Immature natural killer cell (primary cell): ENCODE measurements around the gene GOSR2. TPM values are rescaled to one million over a fixed set of nuclear protein-coding genes. Genes with fewer than 3 reads are reported as not detected.
A peak's percentile ranks its signal among the peaks of the same experiment; 100 is the strongest.

Source experiments
- DNase-seq, 3 donors: peaks; one replicate each; pipeline ENCODE4 v3.0.0; 2022; ENCODE audit warnings: mixed read lengths in 1 of 3
- H3K27ac Mint-ChIP-seq, 6 donors: one replicate each; pipeline ENCODE4 v1.8.0; 2020; ENCODE audit warnings: mixed read lengths in 6 of 6, mild to moderate bottlenecking in 5 of 6, inconsistent platforms in 4 of 6, moderate library complexity in 3 of 6
- H3K27me3 Mint-ChIP-seq, 3 donors: one replicate each; pipeline ENCODE4 v1.8.0; 2020 to 2021; ENCODE audit warnings: low read depth in 3 of 3, mild to moderate bottlenecking in 3 of 3, mixed read lengths in 3 of 3, moderate library complexity in 3 of 3, inconsistent platforms in 1 of 3
- H3K36me3 Mint-ChIP-seq, 3 donors: one replicate each; pipeline ENCODE4 v1.8.0; 2020; ENCODE audit warnings: mixed read lengths in 3 of 3, inconsistent platforms in 2 of 3, mild to moderate bottlenecking in 2 of 3
- H3K4me1 Mint-ChIP-seq, 2 donors: one replicate each; pipeline ENCODE4 v1.8.0; 2020; ENCODE audit warnings: inconsistent platforms in 2 of 2, mild to moderate bottlenecking in 2 of 2, mixed read lengths in 2 of 2, moderate library complexity in 1 of 2
- H3K4me3 Mint-ChIP-seq, 5 donors: one replicate each; pipeline ENCODE4 v1.8.0; 2020; ENCODE audit warnings: mild to moderate bottlenecking in 5 of 5, mixed read lengths in 5 of 5, inconsistent platforms in 3 of 5, moderate library complexity in 3 of 5
- H3K9me3 Mint-ChIP-seq, 6 donors: one replicate each; pipeline ENCODE4 v1.8.0; 2020; ENCODE audit warnings: mild to moderate bottlenecking in 6 of 6, mixed read lengths in 6 of 6, inconsistent platforms in 4 of 6, moderate library complexity in 3 of 6
- polyA plus RNA-seq, 3 donors: library from polyadenylated mRNA; unstranded; fragments of 300-500 nt; fragmentation: Illumina TruSeq; gene quantifications; one replicate each; pipeline ENCODE4 v1.2.3, GENCODE V29; 2021

The GOSR2 gene
- polyA plus RNA-seq, 3 donors from 2014 or later, result 36.9 to 62.4 (median 57.6) TPM

GRCh38 chr17:46968896-46969295 is 45.9 kb downstream of the GOSR2 start:
- Mint-ChIP-seq H3K36me3 (peaks cover 0 to 21% (median 18%) of the 10 kb centered on the region in 3 donors), H3K27me3 (peaks cover 0 to 9% (median 2%) of the 10 kb centered on the region in 3 donors), H3K4me1 (no peaks in the 10 kb centered on the region), H3K4me3 (no peak overlapping the region), H3K9me3 (no peaks in the 10 kb centered on the region), H3K27ac (no peak overlapping the region)
- no peak for DNase-seq

GRCh38 chr17:46971647-46972300 is 48.8 kb downstream of the GOSR2 start:
- DNase-seq, result no peak

GRCh38 chr17:46972346-46972745 is 49.4 kb downstream of the GOSR2 start:
- Mint-ChIP-seq H3K9me3 (no peaks in the 10 kb centered on the region), H3K36me3 (peaks cover 4 to 23% (median 8%) of the 10 kb centered on the region in 3 donors), H3K27me3 (peaks cover 2 to 11% (median 5%) of the 10 kb centered on the region in 3 donors), H3K4me3 (no peak overlapping the region), H3K4me1 (no peaks in the 10 kb centered on the region), H3K27ac (no peak overlapping the region)
- DNase-seq, result no peak

More at GRCh38 chr17:46971647-46972300, 48.8 kb downstream of the GOSR2 start:
- Mint-ChIP-seq H3K27ac (no peak overlapping the region), H3K4me1 (no peaks in the 10 kb centered on the region), H3K36me3 (peaks cover 4 to 28% (median 10%) of the 10 kb centered on the region in 3 donors), H3K27me3 (peaks cover 2 to 7% (median 2%) of the 10 kb centered on the region in 3 donors), H3K9me3 (no peaks in the 10 kb centered on the region), H3K4me3 (no peak overlapping the region)

GRCh38 chr17:46974086-46974485 is 51.1 kb downstream of the GOSR2 start:
- Mint-ChIP-seq H3K27ac (peak overlapping the region in 1 of 6 donors; percentile 46), H3K36me3 (peaks cover 4 to 12% (median 8%) of the 10 kb centered on the region in 3 donors), H3K9me3 (no peaks in the 10 kb centered on the region), H3K4me1 (peaks cover 6 to 7% of the 10 kb centered on the region in 2 donors), H3K27me3 (peaks cover 6 to 17% (median 9%) of the 10 kb centered on the region in 3 donors), H3K4me3 (no peak overlapping the region)
- no peak for DNase-seq

- Mint-ChIP-seq H3K36me3 (peaks cover 4 to 12% (median 8%) of the 10 kb centered on the region in 3 donors), H3K27me3 (peaks cover 11 to 24% (median 14%) of the 10 kb centered on the region in 3 donors), H3K27ac (no peak overlapping the region), H3K4me3 (no peak overlapping the region), H3K4me1 (peaks cover 8 to 17% of the 10 kb centered on the region in 2 donors), H3K9me3 (no peaks in the 10 kb centered on the region)
- no peak for DNase-seq
These were observed 52.3 kb downstream of the GOSR2 start for GRCh38 chr17:46975287-46975686.

GRCh38 chr17:46976626-46977270 is 53.8 kb downstream of the GOSR2 start:
- peaks cover 13 to 24% (median 15%) of the 10 kb centered on the region in 3 donors for H3K27me3 Mint-ChIP-seq
- no peak overlapping the region for H3K4me3 Mint-ChIP-seq
- peaks cover 4 to 12% (median 8%) of the 10 kb centered on the region in 3 donors for H3K36me3 Mint-ChIP-seq

GRCh38 chr17:46977348-46977747 is 54.4 kb downstream of the GOSR2 start:
- peaks cover 5 to 12% (median 8%) of the 10 kb centered on the region in 3 donors for H3K36me3 Mint-ChIP-seq
- no peak overlapping the region for H3K27ac Mint-ChIP-seq
- H3K27me3 Mint-ChIP-seq, result peaks cover 13 to 24% (median 15%) of the 10 kb centered on the region in 3 donors
- no peak for DNase-seq
- peak overlapping the region in 2 of 5 donors; percentile 64 to 81 for H3K4me3 Mint-ChIP-seq
- H3K4me1 Mint-ChIP-seq, result peaks cover 8 to 17% of the 10 kb centered on the region in 2 donors
- H3K9me3 Mint-ChIP-seq, result no peaks in the 10 kb centered on the region

More at GRCh38 chr17:46976626-46977270, 53.8 kb downstream of the GOSR2 start:
- Mint-ChIP-seq H3K27ac (peak overlapping the region in 1 of 6 donors; percentile 17), H3K4me1 (peaks cover 8 to 17% of the 10 kb centered on the region in 2 donors), H3K9me3 (no peaks in the 10 kb centered on the region)
- no peak for DNase-seq

- DNase-seq, result no peak
- Mint-ChIP-seq H3K4me1 (peaks cover 8 to 17% of the 10 kb centered on the region in 2 donors), H3K9me3 (no peaks in the 10 kb centered on the region), H3K36me3 (peaks cover 8 to 12% (median 11%) of the 10 kb centered on the region in 3 donors), H3K27ac (no peak overlapping the region), H3K27me3 (peaks cover 13 to 21% (median 15%) of the 10 kb centered on the region in 3 donors), H3K4me3 (peak overlapping the region; percentile 64 to 86 (median 75))
These were observed 55.0 kb downstream of the GOSR2 start for GRCh38 chr17:46977750-46978488.

- H3K4me3 Mint-ChIP-seq, result peak overlapping the region; percentile 58 to 86 (median 75)
- no peak for DNase-seq
- peaks cover 8 to 17% of the 10 kb centered on the region in 2 donors for H3K4me1 Mint-ChIP-seq
- H3K27me3 Mint-ChIP-seq, result peaks cover 13 to 21% (median 13%) of the 10 kb centered on the region in 3 donors
- H3K36me3 Mint-ChIP-seq, result peaks cover 5 to 12% (median 11%) of the 10 kb centered on the region in 3 donors
- no peaks in the 10 kb centered on the region for H3K9me3 Mint-ChIP-seq
- no peak overlapping the region for H3K27ac Mint-ChIP-seq
These were observed 55.7 kb downstream of the GOSR2 start for GRCh38 chr17:46978489-46979146.

GRCh38 chr17:46979147-46979863 is 56.3 kb downstream of the GOSR2 start, which contains the start of gene RPRML:
RPRML (minus strand) TSS chr17:46979253; CDS start chr17:46979007, 246 bp downstream.
- Mint-ChIP-seq H3K4me3 (peak within 1 kb of the TSS; percentile 66 to 86 (median 77)), H3K9me3 (no peaks in the 10 kb centered on the region), H3K36me3 (peaks cover 0 to 11% (median 9%) of the 10 kb centered on the region in 3 donors), H3K27ac (no peak within 1 kb of the TSS), H3K4me1 (peaks cover 8 to 17% of the 10 kb centered on the region in 2 donors), H3K27me3 (peaks cover 13 to 20% (median 13%) of the 10 kb centered on the region in 3 donors)
- no peak for DNase-seq

- H3K27me3 Mint-ChIP-seq, result peaks cover 11 to 16% (median 13%) of the 10 kb centered on the region in 3 donors
- H3K36me3 Mint-ChIP-seq, result peaks cover 0 to 8% (median 0%) of the 10 kb centered on the region in 3 donors
These were observed 59.6 kb downstream of the GOSR2 start for GRCh38 chr17:46982577-46982976.

GRCh38 chr17:46983782-46984181 is 60.8 kb downstream of the GOSR2 start:
- Mint-ChIP-seq H3K9me3 (no peaks in the 10 kb centered on the region), H3K36me3 (peaks cover 0 to 8% (median 0%) of the 10 kb centered on the region in 3 donors), H3K27ac (no peak overlapping the region), H3K27me3 (peaks cover 6 to 21% (median 9%) of the 10 kb centered on the region in 3 donors), H3K4me3 (no peak overlapping the region), H3K4me1 (peaks cover 2 to 10% of the 10 kb centered on the region in 2 donors)
- no peak for DNase-seq

More at GRCh38 chr17:46982577-46982976, 59.6 kb downstream of the GOSR2 start:
- no peak overlapping the region for H3K4me3 Mint-ChIP-seq
- DNase-seq, result no peak
- H3K4me1 Mint-ChIP-seq, result peaks cover 8 to 17% of the 10 kb centered on the region in 2 donors
- H3K27ac Mint-ChIP-seq, result no peak overlapping the region
- no peaks in the 10 kb centered on the region for H3K9me3 Mint-ChIP-seq
